Endothelial cell of umbilical vein (primary cell): ENCODE measurements around the gene NME7. TPM values are rescaled to one million over a fixed set of nuclear protein-coding genes. Genes with fewer than 3 reads are reported as not detected.

Source experiments
- BruUV-seq: library from RNA; stranded (reverse); fragments of 400-500 nt; replicated peaks from 2 replicates; lab custom pipeline; 2021; lab: Mats Ljungman, UMichigan
- CTCF ChIA-PET: fragments of 300-600, 350-600 bp; sonication (Branson Sonifier 250); formaldehyde crosslinking; loops from one replicate; lab custom pipeline; 2021; ENCODE audit warnings: antibody characterized with exemption, inconsistent platforms; lab: Charles Lee
- POLR2A ChIA-PET: fragments of 300-600, 350-600 bp; sonication (Branson Sonifier 250); formaldehyde crosslinking; loops from one replicate; lab custom pipeline; 2021; ENCODE audit warnings: antibody characterized with exemption, inconsistent platforms; lab: Charles Lee
- DNase-seq: peaks from one replicate; pipeline ENCODE4 v3.0.0-alpha.2; 2011; ENCODE audit warnings: low read depth, low spot score
- FAIRE-seq: peaks from 2 replicates; lab custom pipeline; 2011; peaks lifted over from hg19 to GRCh38; lab: Jason Lieb, UNC
- H2AFZ ChIP-seq: 2 replicates; pipeline ENCODE4 v1.6.0; 2012; ENCODE audit warnings: low read depth, low read length, control low read depth, inconsistent platforms
- H3K27ac ChIP-seq: 2 replicates; pipeline ENCODE4 v1.5.1; 2011; ENCODE audit warnings: low read depth, mild to moderate bottlenecking, control low read depth, low read length, moderate library complexity; ENCODE audit not compliant: insufficient read depth
- H3K27me3 ChIP-seq, 2 experiments: 2 replicates each; pipeline versions ENCODE4 v1.6.0 to v1.6.1; 2011; ENCODE audit warnings: low read length in 2 of 2, mixed read lengths in 1 of 2; ENCODE audit not compliant: control insufficient read depth in 2 of 2, insufficient read depth in 2 of 2
- H3K36me3 ChIP-seq, 2 experiments: 2 replicates in 1 of 2; 3 replicates in 1 of 2; pipeline ENCODE4 v1.5.1; 2011; ENCODE audit warnings: low read length in 2 of 2, mild to moderate bottlenecking in 1 of 2, moderate library complexity in 1 of 2; ENCODE audit not compliant: control insufficient read depth in 2 of 2, insufficient read depth in 2 of 2; ENCODE audit errors: extremely low read depth in 1 of 2
- H3K4me1 ChIP-seq: 3 replicates; pipeline ENCODE4 v1.5.1; 2011; ENCODE audit warnings: mild to moderate bottlenecking, low read length; ENCODE audit not compliant: control insufficient read depth, insufficient read depth; ENCODE audit errors: extremely low read depth
- H3K4me2 ChIP-seq: 2 replicates; pipeline ENCODE4 v1.6.1; 2011; ENCODE audit warnings: low read length, control low read depth, mixed read lengths; ENCODE audit not compliant: insufficient read depth
- H3K4me3 ChIP-seq, 3 experiments: fragments of 200-600 bp in 1 of 3; sonication (generic), shearing (Covaris generic) in 1 of 3; replicated peaks in 1 of 3; 2 replicates each; pipeline ENCODE4 v1.5.1; 2011 to 2016; ENCODE audit warnings: control low read depth in 3 of 3, low read length in 3 of 3, mild to moderate bottlenecking in 2 of 3, inconsistent platforms in 1 of 3, low read depth in 1 of 3, moderate library complexity in 1 of 3; ENCODE audit not compliant: insufficient read depth in 1 of 3
- H3K79me2 ChIP-seq: 2 replicates; pipeline ENCODE4 v1.6.0; 2012; ENCODE audit warnings: low read length, inconsistent platforms; ENCODE audit not compliant: control insufficient read depth, insufficient read depth
- H3K9ac ChIP-seq: replicated peaks from 2 replicates; pipeline ENCODE3; 2011; ENCODE audit warnings: low read length, control low read depth; ENCODE audit not compliant: insufficient read depth; ENCODE audit errors: extremely low read depth
- H3K9me1 ChIP-seq: replicated peaks from 3 replicates; pipeline ENCODE4 v1.6.0; 2011; ENCODE audit warnings: mild to moderate bottlenecking, low read length; ENCODE audit not compliant: control insufficient read depth, insufficient read depth; ENCODE audit errors: extremely low read depth
- H3K9me3 ChIP-seq: replicated peaks from 2 replicates; pipeline ENCODE4 v1.5.1; 2012; ENCODE audit warnings: low read length, inconsistent platforms; ENCODE audit not compliant: control insufficient read depth, insufficient read depth
- H4K20me1 ChIP-seq: replicated peaks from 2 replicates; pipeline ENCODE3; 2011; ENCODE audit warnings: mild to moderate bottlenecking, low read length; ENCODE audit not compliant: control insufficient read depth, insufficient read depth; ENCODE audit errors: extremely low read depth
- CTCF ChIP-seq, 2 donors: IDR thresholded peaks; 1 replicate in 1 of 2; 2 replicates in 1 of 2; pipeline ENCODE4 v1.5.1; 2011; ENCODE audit warnings: low read length in 2 of 2, mild to moderate bottlenecking in 2 of 2, moderate library complexity in 2 of 2, control low read depth in 1 of 2, inconsistent platforms in 1 of 2, low read depth in 1 of 2; ENCODE audit not compliant: insufficient read depth in 1 of 2; ENCODE audit errors: extremely low read depth in 1 of 2
- EZH2 ChIP-seq: IDR thresholded peaks from 2 replicates; pipeline ENCODE4 v1.6.1; 2012; ENCODE audit warnings: borderline replicate concordance, low read depth, mild to moderate bottlenecking, moderate library complexity, low read length, inconsistent platforms; ENCODE audit not compliant: severe bottlenecking
- FOS ChIP-seq: IDR thresholded peaks from 2 replicates; pipeline ENCODE4 v1.6.1; 2011; ENCODE audit warnings: mild to moderate bottlenecking, low read length, moderate library complexity, borderline replicate concordance; ENCODE audit not compliant: insufficient read depth
- GATA2 ChIP-seq: IDR thresholded peaks from 2 replicates; pipeline ENCODE4 v1.7.0; 2011; ENCODE audit warnings: low read depth, mild to moderate bottlenecking, moderate library complexity, mixed read lengths, low read length; ENCODE audit not compliant: insufficient read length, insufficient read depth
- JUN ChIP-seq: IDR thresholded peaks from 2 replicates; pipeline ENCODE4 v1.6.1; 2011; ENCODE audit warnings: borderline replicate concordance, low read depth; ENCODE audit not compliant: insufficient read length, insufficient read depth
- MAX ChIP-seq: IDR thresholded peaks from 2 replicates; pipeline ENCODE4 v1.6.1; 2011; ENCODE audit not compliant: insufficient read depth, insufficient read length
- MYC ChIP-seq: IDR thresholded peaks from one replicate; pipeline ENCODE4 v1.6.1; 2011; ENCODE audit warnings: mild to moderate bottlenecking, low read depth, low read length
- POLR2A ChIP-seq: IDR thresholded peaks from 2 replicates; pipeline ENCODE4 v1.6.1; 2012; ENCODE audit warnings: low read depth, mild to moderate bottlenecking, control low read depth, low read length
- POLR2AphosphoS5 ChIP-seq: IDR thresholded peaks from 2 replicates; pipeline ENCODE4 v1.6.1; 2012; ENCODE audit warnings: low read depth, mild to moderate bottlenecking, control low read depth, low read length, moderate library complexity; ENCODE audit not compliant: insufficient read depth
- dilution Hi-C: fragments of 300-500 bp; cut with MboI; formaldehyde crosslinking; loops from one replicate; pipeline ENCODE4 v1.15.0; 2019; ENCODE audit warnings: low sequenced_read_pairs; ENCODE audit not compliant: extremely low pct_ligation_motif_present
- intact Hi-C: fragments of 100-400 bp; cut with micrococcal nuclease; formaldehyde crosslinking; loops from one replicate; pipeline ENCODE4 v1.10.0; 2022
- polyA plus RNA-seq, 4 experiments: library from polyadenylated mRNA; depleted of rRNA in 3 of 4; stranded (reverse) in 3 of 4; unstranded in 1 of 4; fragments of >200 nt; gene quantifications; 2 replicates each; pipeline versions ENCODE4 v1.2.1 to v1.2.3, GENCODE V29; 2011 to 2012; ENCODE audit warnings: missing spikeins in 1 of 4
- total RNA-seq: library from RNA; stranded (reverse); gene quantifications from 2 replicates; pipeline ENCODE4 v1.2.3, GENCODE V29; 2021

NME7 gene
- total and polyA plus RNA-seq, 2 donors (not counting 3 experiments of a cell fraction or from before 2014, with no cell fraction given): 16.5 to 25.3 TPM

- Histone ChIP-seq H3K9me3 (no peaks in the 10 kb centered on the region), H3K36me3 (no peaks in the 10 kb centered on the region), H3K79me2 (no peaks in the 10 kb centered on the region), H3K4me1 (no peaks in the 10 kb centered on the region), H3K27ac (no peak overlapping the region), H2AFZ (no peak overlapping the region), H3K27me3 (no peaks in the 10 kb centered on the region), H3K4me2 (no peak overlapping the region), H4K20me1 (no peaks in the 10 kb centered on the region), H3K9ac (no peak overlapping the region), H3K4me3 (no peak overlapping the region), H3K9me1 (no peaks in the 10 kb centered on the region)
- ChIA-PET POLR2A (no interaction called here), CTCF (no interaction called here)
- dilution Hi-C loops: no loop called here
- intact Hi-C loops: no loop called here
- TF ChIP-seq EZH2: no peak
- TF ChIP-seq MAX: no peak
- no peak for TF ChIP-seq GATA2
- TF ChIP-seq JUN: no peak
- TF ChIP-seq MYC: no peak
- no peak for TF ChIP-seq POLR2AphosphoS5
- no peak for TF ChIP-seq CTCF (IDR thresholded peaks at IDR 0.05; ENCODE audit: extremely low read depth in 1 of 2, insufficient read depth in 1 of 2, low read depth in 1 of 2, low read length in 2 of 2)
- no peak for TF ChIP-seq FOS
- TF ChIP-seq POLR2A: no peak
- BruUV-seq: no TSS peak
- DNase-seq: no peak
- FAIRE-seq: no peak
These were observed 60.4 kb downstream of the NME7 start for GRCh38 chr1:169307176-169307575.
